ENCODE data around the gene PARD3. TPM values are rescaled to one million over a fixed set of nuclear protein-coding genes. Genes with fewer than 3 reads are reported as not detected.

The PARD3 gene
- total RNA-seq, 4 donors from 2014 or later, result 39.2 to 124 (median 48.0) TPM

DNA sequence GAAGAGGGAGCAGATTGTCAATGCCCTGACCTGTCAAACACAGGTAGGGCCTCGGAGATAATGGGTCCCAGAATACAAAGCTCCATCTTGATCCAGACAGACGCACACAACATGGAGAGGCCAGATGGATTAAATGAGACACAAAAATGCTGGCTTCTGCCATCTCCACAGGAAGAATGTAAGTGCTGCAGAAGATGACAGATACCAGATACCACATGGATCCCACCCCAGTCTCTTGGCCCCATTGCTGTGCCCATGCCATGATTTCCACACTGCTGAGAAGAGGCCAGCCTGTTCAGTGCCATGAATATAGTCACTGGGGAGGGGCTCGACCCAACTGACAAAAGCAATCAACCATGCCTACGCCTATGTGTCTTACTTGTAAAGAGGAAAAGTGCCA is 487.9 kb downstream of the PARD3 start:
- Histone ChIP-seq H3K27ac (no peak overlapping the region), H3K9me3 (no peaks in the 10 kb centered on the region), H3K27me3 (no peaks in the 10 kb centered on the region), H3K4me1 (no peaks in the 10 kb centered on the region), H3K4me3 (no peak overlapping the region), H3K36me3 (peaks cover 0 to 4% (median 0%) of the 10 kb centered on the region in 3 donors)
- TF ChIP-seq POLR2A (IDR thresholded peaks at IDR 0.05), result no peak
- TF ChIP-seq, protein P1, sequence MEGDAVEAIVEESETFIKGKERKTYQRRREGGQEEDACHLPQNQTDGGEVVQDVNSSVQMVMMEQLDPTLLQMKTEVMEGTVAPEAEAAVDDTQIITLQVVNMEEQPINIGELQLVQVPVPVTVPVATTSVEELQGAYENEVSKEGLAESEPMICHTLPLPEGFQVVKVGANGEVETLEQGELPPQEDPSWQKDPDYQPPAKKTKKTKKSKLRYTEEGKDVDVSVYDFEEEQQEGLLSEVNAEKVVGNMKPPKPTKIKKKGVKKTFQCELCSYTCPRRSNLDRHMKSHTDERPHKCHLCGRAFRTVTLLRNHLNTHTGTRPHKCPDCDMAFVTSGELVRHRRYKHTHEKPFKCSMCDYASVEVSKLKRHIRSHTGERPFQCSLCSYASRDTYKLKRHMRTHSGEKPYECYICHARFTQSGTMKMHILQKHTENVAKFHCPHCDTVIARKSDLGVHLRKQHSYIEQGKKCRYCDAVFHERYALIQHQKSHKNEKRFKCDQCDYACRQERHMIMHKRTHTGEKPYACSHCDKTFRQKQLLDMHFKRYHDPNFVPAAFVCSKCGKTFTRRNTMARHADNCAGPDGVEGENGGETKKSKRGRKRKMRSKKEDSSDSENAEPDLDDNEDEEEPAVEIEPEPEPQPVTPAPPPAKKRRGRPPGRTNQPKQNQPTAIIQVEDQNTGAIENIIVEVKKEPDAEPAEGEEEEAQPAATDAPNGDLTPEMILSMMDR (IDR thresholded peaks at IDR 0.05), result no peak
- no peak for DNase-seq

DNA sequence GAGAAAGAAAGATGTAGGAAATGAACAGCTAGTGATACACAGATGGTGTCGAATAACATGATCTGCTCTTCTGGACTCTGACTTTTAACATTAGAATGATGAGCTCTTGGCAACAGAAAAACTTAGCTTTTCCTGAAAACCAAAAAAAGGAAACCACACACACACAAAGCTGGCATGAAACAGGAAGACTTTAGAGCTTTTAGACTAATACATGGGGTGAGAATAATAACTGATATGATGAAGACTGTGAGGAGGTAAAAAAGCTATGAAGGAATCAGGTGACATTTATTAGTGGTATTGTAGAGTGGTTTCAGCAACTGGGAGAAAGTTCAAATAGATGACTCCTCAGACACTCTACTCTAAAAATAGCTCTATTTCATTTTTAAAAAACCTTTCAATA is 491.9 kb downstream of the PARD3 start:
- Histone ChIP-seq H3K4me3 (no peak overlapping the region), H3K36me3 (no peaks in the 10 kb centered on the region), H3K27ac (no peak overlapping the region), H3K27me3 (no peaks in the 10 kb centered on the region), H3K4me1 (peaks cover 0 to 6% (median 0%) of the 10 kb centered on the region in 4 donors), H3K9me3 (no peaks in the 10 kb centered on the region)
- DNase-seq, result no peak
- TF ChIP-seq, protein P1 (IDR thresholded peaks at IDR 0.05), result no peak
- no peak for TF ChIP-seq POLR2A (IDR thresholded peaks at IDR 0.05)

DNA sequence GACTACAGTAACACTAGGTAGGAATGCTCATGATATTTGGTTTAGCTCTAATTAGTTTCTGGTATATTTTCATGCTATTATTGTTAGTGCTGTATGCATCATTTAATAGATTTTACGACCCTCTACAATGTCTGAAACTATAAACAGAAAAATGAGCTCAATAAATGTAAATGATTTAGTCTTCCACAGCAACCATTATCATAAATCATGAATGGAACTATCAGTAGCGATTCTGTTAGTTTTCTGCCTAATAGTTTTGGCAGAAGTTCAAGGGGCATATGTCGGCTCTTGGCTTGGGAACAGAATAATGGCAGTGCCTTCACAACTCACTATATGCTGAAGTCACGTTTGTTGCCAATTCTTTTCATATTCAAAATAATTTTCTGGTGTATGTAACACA is 494.8 kb downstream of the PARD3 start:
- DNase-seq, result no peak
- H3K36me3 ChIP-seq, result no peaks in the 10 kb centered on the region
- no peak overlapping the region for H3K4me3 ChIP-seq
- TF ChIP-seq, protein P1 (IDR thresholded peaks at IDR 0.05), result no peak
- TF ChIP-seq POLR2A (IDR thresholded peaks at IDR 0.05), result no peak
- H3K27me3 ChIP-seq, result no peaks in the 10 kb centered on the region
- peak overlapping the region in 1 of 4 donors; percentile 35 for H3K27ac ChIP-seq
- H3K4me1 ChIP-seq, result peaks cover 0 to 6% (median 0%) of the 10 kb centered on the region in 4 donors
- H3K9me3 ChIP-seq, result no peaks in the 10 kb centered on the region

DNA sequence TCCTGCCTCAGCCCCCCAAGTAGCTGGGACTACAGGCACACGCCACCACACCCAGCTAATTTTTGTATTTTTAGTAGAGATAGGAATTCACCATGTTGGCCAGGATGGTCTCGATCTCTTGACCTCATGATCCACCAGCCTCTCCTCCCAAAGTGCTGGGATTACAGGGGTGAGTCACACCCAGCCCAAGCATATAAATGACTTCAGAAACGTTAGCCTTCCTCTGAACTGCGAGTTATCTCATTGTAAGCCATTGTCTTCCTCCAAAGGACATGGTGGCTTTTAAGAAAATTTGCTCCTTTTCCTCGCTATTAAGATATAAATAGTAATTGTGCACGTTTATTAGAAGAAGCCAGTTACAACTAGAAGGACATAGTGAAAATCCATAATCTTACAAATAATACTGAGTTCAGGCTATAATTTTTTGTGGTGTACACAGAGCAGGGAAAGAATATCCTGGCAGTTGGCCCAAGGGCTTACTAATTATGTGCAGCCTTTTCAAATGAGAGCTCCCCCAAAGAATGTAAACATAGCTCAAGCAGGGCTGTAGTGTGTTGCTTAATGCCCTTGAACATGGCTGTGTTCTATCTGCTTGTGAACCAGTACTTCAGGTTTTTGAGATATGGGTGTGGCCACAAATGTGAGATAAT is 495.8 kb downstream of the PARD3 start:
- H3K9me3 ChIP-seq, result no peaks in the 10 kb centered on the region
- peak in 1 of 3 donors; percentile 57 for DNase-seq

DNA sequence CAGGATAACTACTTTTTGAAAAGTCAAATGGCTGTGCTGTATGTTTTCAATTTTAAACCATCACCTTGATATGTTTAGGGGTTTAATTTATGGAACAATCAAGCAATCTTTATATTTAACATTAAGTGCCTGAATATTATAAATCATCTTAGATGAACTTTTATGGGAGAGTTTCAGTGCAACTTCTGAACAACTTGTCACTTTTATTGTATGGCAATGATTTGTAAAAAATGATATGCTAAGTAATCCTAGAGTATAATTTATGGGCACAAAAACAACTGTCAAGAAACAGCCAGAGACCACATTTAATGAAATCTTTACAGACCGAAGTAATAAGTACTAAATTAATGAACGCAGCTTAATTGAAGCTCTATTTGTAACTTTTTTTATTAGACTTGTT is 498.9 kb downstream of the PARD3 start:
- Histone ChIP-seq H3K9me3 (no peaks in the 10 kb centered on the region), H3K4me3 (no peak overlapping the region), H3K27ac (no peak overlapping the region), H3K36me3 (no peaks in the 10 kb centered on the region), H3K4me1 (peaks cover 0 to 6% (median 0%) of the 10 kb centered on the region in 4 donors), H3K27me3 (no peaks in the 10 kb centered on the region)
- TF ChIP-seq, protein P1 (IDR thresholded peaks at IDR 0.05), result no peak
- TF ChIP-seq POLR2A (IDR thresholded peaks at IDR 0.05), result no peak
- DNase-seq, result no peak

More for the DNA sequence above, 495.8 kb downstream of the PARD3 start:
- H3K27ac ChIP-seq, result peak overlapping the region in 2 of 4 donors; percentile 35 to 36
- H3K36me3 ChIP-seq, result no peaks in the 10 kb centered on the region
- H3K27me3 ChIP-seq, result no peaks in the 10 kb centered on the region
- TF ChIP-seq POLR2A (IDR thresholded peaks at IDR 0.05), result no peak
- TF ChIP-seq, protein P1 (IDR thresholded peaks at IDR 0.05), result no peak
- H3K4me3 ChIP-seq, result no peak overlapping the region
- H3K4me1 ChIP-seq, result peaks cover 0 to 6% (median 0%) of the 10 kb centered on the region in 4 donors

Data from Peyer's patch (tissue), 4 donors.